Measurements from ENCODE around the gene ADCK2. TPM values are rescaled to one million over a fixed set of nuclear protein-coding genes. Genes with fewer than 3 reads are reported as not detected.
A peak's percentile ranks its signal among the peaks of the same experiment; 100 is the strongest.

The ADCK2 gene
- total and polyA plus RNA-seq, 9 of the 15 experiments (the other 6 are each of a cell fraction or from before 2014, with no cell fraction given): 0.08 to 14.3 (median 9.7) TPM

DNA sequence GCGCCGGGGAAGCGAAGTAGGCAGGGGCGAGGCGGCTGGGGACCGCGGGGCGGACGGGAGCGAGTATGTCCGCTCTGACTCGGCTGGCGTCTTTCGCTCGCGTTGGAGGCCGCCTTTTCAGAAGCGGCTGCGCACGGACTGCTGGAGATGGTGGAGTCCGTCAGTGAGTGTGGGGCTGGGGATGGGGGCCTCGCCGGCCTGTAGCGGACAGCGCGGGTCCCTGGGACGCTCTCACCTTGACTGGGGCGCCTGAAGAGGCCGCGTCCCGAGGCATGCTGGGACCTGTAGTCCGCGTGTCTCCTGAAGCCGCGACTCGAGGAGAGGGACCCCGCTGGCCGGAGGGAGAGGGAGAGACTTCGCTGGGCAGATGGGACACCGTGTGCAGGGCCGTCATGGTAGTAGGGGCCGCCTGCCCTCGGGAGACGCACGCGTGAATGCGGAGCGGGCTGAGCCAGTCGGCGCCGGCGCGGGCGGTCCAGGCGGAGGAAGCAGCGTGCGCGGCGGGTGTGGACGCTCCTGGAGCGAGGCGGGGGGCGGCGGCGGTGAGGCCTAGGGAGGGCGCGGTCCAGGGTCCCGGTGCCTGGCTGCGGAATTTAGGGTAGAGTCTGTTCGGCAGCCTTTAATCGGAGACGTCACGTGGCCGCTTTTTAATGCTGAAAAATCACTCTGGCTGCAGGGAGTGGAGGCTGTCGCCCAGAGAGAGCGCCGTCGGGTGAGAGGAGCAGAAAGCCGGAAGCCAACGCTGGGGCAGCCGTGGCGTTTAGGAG, 24.1 kb downstream of the ADCK2 start, which contains the start of gene NDUFB2 (continued):
- no peak for TF ChIP-seq ZNF785 (CRISPR knock-in tag; IDR thresholded peaks at IDR 0.05)
- TF ChIP-seq, protein P1, sequence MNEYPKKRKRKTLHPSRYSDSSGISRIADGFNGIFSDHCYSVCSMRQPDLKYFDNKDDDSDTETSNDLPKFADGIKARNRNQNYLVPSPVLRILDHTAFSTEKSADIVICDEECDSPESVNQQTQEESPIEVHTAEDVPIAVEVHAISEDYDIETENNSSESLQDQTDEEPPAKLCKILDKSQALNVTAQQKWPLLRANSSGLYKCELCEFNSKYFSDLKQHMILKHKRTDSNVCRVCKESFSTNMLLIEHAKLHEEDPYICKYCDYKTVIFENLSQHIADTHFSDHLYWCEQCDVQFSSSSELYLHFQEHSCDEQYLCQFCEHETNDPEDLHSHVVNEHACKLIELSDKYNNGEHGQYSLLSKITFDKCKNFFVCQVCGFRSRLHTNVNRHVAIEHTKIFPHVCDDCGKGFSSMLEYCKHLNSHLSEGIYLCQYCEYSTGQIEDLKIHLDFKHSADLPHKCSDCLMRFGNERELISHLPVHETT (CRISPR knock-in tag; conservative IDR thresholded peaks at IDR 0.05 in 1 of 2, IDR thresholded peaks at IDR 0.05 in 1 of 2): peak in 1 of 2 experiments; percentile 67; a peak in 1 of 4 replicates
- no peak for TF ChIP-seq ZNF347 (CRISPR knock-in tag; IDR thresholded peaks at IDR 0.05; ENCODE audit: low read depth)
- TF ChIP-seq CEBPB (tag; IDR thresholded peaks at IDR 0.05): no peak
- TF ChIP-seq, protein P2, sequence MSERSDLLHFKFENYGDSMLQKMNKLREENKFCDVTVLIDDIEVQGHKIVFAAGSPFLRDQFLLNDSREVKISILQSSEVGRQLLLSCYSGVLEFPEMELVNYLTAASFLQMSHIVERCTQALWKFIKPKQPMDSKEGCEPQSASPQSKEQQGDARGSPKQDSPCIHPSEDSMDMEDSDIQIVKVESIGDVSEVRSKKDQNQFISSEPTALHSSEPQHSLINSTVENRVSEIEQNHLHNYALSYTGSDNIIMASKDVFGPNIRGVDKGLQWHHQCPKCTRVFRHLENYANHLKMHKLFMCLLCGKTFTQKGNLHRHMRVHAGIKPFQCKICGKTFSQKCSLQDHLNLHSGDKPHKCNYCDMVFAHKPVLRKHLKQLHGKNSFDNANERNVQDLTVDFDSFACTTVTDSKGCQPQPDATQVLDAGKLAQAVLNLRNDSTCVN (CRISPR knock-in tag; IDR thresholded peaks at IDR 0.05): no peak; the same call in none of the 2 replicates
- no peak for TF ChIP-seq YBX1 (IDR thresholded peaks at IDR 0.05)
- TF ChIP-seq, protein P3, sequence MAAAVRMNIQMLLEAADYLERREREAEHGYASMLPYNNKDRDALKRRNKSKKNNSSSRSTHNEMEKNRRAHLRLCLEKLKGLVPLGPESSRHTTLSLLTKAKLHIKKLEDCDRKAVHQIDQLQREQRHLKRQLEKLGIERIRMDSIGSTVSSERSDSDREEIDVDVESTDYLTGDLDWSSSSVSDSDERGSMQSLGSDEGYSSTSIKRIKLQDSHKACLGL (CRISPR knock-in tag; IDR thresholded peaks at IDR 0.05; ENCODE audit: borderline replicate concordance, poor library complexity, severe bottlenecking): peak; percentile 58
- TF ChIP-seq, protein P4, sequence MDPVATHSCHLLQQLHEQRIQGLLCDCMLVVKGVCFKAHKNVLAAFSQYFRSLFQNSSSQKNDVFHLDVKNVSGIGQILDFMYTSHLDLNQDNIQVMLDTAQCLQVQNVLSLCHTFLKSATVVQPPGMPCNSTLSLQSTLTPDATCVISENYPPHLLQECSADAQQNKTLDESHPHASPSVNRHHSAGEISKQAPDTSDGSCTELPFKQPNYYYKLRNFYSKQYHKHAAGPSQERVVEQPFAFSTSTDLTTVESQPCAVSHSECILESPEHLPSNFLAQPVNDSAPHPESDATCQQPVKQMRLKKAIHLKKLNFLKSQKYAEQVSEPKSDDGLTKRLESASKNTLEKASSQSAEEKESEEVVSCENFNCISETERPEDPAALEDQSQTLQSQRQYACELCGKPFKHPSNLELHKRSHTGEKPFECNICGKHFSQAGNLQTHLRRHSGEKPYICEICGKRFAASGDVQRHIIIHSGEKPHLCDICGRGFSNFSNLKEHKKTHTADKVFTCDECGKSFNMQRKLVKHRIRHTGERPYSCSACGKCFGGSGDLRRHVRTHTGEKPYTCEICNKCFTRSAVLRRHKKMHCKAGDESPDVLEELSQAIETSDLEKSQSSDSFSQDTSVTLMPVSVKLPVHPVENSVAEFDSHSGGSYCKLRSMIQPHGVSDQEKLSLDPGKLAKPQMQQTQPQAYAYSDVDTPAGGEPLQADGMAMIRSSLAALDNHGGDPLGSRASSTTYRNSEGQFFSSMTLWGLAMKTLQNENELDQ (CRISPR knock-in tag; IDR thresholded peaks at IDR 0.05; ENCODE audit: borderline replicate concordance): peak; percentile 98
- peak; percentile 97 for TF ChIP-seq NR1H2 (CRISPR knock-in tag; IDR thresholded peaks at IDR 0.05)
- TF ChIP-seq, protein P5, sequence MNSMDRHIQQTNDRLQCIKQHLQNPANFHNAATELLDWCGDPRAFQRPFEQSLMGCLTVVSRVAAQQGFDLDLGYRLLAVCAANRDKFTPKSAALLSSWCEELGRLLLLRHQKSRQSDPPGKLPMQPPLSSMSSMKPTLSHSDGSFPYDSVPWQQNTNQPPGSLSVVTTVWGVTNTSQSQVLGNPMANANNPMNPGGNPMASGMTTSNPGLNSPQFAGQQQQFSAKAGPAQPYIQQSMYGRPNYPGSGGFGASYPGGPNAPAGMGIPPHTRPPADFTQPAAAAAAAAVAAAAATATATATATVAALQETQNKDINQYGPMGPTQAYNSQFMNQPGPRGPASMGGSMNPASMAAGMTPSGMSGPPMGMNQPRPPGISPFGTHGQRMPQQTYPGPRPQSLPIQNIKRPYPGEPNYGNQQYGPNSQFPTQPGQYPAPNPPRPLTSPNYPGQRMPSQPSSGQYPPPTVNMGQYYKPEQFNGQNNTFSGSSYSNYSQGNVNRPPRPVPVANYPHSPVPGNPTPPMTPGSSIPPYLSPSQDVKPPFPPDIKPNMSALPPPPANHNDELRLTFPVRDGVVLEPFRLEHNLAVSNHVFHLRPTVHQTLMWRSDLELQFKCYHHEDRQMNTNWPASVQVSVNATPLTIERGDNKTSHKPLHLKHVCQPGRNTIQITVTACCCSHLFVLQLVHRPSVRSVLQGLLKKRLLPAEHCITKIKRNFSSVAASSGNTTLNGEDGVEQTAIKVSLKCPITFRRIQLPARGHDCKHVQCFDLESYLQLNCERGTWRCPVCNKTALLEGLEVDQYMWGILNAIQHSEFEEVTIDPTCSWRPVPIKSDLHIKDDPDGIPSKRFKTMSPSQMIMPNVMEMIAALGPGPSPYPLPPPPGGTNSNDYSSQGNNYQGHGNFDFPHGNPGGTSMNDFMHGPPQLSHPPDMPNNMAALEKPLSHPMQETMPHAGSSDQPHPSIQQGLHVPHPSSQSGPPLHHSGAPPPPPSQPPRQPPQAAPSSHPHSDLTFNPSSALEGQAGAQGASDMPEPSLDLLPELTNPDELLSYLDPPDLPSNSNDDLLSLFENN (IDR thresholded peaks at IDR 0.05; ENCODE audit: low read depth in 2 of 2, low read length in 2 of 2): no peak
- TF ChIP-seq NFRKB (IDR thresholded peaks at IDR 0.05; ENCODE audit: low read depth): peak; percentile 30; the same call in 1 of the 2 replicates
- no peak for TF ChIP-seq RBM15 (IDR thresholded peaks at IDR 0.05; ENCODE audit: insufficient read depth, low read length)
- TF ChIP-seq HLTF (IDR thresholded peaks at IDR 0.05): 0 out of 2 replicates have a peak, but pooled peaks have one; percentile 5
- 0 out of 2 replicates have a peak, but pooled peaks have one; percentile 4 for TF ChIP-seq KHSRP (IDR thresholded peaks at IDR 0.05)
- no peak for TF ChIP-seq MAFF (IDR thresholded peaks at IDR 0.05; ENCODE audit: low read length)
